HG03521 (cell line): ENCODE results near the gene TRIO.
A peak's percentile ranks its signal among the peaks of the same experiment; 100 is the strongest.
"Not testable (repeated sequence)": the region's sequence is repeated elsewhere in the genome, so short reads cannot be mapped to it uniquely, and the experiment has no call there.

ENCODE experiments used
- ATAC-seq: cut with Tn5 transposase; IDR thresholded peaks from one replicate; pipeline ENCODE4 v1.9.1; 2021; ENCODE audit warnings: mild to moderate bottlenecking, moderate library complexity; ENCODE audit not compliant: unreplicated experiment

Gene TRIO

DNA sequence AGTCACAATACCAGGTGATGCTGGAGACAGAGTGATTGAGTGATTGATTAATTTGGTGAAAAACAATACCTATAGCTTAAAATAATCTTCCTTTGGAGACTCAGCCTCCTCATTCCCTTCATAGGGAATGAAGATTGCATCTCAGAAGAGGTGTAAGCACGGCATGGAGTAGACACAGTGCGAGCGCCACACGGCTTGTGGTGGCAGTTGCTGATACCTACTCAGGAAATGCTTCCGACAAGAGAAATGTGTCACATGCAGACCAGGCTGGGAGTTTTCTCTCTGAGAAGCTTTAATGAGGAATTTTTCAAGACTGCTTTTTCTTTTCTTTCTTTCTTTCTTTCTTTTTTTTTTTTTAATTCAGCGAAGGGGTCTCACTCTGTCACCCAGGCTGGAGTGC lies 226.6 kb downstream of the TRIO start:
- ATAC-seq = no peak

DNA sequence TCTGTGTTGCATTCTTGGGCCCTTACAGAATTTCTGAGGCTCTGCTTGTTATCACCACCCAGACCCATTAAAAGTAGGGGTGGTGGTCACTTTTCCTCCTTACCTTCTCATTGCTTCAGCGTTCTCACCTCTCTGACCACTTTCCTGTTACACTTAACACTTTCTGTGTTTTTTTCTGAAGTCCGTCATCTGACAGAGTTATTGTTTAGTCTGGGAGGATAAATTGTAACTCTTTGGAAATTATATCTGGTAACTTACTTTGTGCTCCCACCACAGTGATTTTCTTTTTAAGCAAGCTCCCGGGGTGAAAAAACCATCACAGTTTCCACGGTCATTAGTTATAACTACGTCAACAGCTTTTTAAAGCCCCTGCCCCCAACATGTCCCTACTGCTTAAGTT lies 227.2 kb downstream of the TRIO start:
- no peak for ATAC-seq

DNA sequence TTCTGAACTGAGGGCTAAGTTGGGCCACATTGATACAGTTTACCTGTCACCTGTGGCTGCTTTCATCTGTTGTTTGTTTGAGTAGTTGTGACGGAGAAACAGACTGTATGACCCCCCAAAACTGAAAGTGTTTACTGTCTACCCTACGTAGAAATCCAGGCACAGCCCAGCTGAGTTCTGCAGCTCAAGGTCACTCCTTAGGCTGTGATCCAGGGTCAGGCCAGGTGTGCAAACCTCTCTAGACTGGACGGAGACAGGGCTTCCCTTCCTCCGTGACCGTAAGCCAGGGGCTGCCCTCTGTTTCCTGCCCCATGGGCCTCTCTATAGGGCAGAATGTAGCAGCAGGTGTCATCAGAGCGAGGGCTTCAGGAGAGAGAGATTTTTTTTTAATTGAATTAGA lies 230.5 kb downstream of the TRIO start:
- no peak for ATAC-seq

DNA sequence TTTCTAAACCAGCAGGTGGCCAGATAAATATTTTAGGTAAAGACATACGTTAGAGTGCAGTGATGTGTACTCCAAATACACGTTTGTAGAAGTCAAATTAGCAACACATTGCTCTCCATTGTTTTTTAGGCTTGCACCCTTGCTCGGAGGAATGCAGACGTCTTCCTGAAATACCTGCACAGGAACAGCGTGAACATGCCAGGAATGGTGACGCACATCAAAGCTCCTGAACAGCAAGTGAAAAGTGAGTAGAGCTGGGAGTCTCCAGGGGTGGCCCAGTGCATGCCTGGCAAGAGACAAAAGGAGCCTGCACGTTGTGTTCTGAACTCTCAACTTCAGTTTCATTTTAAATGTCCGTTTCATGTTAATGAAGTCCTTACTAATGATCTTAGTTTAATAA lies 231.0 kb downstream of the TRIO start:
- ATAC-seq = no peak

DNA sequence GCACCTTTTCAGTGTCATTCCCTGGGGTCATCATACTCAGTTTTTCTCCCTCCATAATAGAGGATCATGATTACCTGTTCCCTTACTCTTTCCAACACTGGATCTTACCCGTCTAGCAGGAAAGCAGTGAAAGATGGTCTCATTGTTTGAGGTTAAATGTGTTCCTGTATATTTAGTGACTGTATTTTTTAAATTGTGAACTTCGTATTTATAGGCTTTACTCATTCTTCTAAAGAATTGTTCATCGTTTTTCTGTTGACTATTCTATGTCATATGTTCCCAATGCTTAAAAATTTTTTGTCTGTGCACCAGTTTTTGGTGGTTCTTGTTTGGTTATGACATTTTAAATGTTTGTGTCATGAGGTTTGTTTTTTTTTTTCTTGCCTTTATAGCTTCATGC lies 233.6 kb downstream of the TRIO start:
- ATAC-seq = no peak

DNA sequence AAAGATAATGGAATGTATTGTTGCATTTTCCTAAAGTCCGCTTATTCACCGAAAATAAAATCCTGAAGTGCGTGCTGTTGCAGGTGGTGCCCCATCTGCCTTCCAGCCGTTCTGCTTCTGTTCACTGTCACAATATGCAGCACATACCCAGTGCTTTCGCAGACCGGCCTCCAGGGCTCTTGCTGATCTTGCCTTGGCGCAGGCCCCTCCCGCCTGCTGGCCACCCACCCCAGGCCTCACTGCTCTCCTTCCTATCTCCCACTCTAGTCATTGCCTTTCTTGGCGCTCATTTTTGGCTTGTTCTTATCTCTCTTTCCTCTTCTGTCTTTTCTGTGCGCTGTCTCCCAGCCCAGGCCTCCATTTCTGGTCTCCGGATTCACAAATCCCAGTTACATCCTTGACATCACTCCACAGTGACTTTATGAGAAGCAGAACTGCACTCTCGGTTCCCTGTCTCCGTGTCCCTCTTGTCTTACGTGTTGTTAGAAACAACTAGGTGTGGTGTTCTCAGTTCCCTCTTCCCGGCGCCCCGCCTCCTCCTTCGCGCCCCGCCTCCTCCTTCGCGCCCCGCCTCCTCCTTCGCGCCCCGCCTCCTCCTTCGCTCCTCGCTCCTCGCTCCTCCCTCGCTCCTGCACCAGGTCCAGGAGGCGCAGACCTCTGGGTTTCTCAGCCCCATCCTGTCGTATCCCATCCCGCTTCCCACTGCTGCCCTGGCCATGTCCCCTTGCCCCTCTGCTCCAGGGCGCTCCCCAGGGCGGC lies 236.8 kb downstream of the TRIO start:
- peak; percentile 53 for ATAC-seq

DNA sequence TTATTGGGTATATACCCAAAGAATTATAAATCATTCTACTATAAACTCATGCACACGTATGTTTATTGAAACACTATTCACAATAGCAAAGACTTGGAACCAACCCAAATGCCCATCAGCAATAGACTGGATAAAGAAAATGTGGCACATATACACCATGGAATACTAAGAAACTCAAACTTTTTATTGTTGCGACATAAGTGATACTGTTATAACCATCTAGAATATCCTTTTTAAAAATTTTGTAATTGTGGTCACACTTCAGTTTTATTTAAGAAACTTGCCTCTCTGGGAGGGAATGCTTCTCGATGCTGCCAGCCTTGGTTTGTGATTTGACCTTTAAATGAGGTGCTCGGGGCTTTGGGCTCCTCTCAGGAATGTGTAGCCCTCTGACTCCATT lies 237.6 kb downstream of the TRIO start:
- no peak for ATAC-seq

DNA sequence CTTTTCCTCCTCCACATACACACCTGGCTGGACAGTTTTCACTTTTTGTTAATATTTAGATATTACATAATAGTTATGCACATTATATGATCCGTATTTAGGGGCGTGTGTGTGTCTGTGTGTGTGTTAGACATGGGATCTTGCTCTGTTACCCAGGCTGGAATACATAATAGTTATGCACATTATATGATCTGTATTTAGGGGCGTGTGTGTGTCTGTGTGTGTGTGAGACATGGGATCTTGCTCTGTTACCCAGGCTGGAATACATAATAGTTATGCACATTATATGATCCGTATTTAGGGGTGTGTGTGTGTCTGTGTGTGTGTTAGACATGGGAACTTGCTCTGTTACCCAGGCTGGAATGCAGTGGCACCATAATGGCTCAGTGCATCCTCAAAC lies 239.5 kb downstream of the TRIO start:
- no peak for ATAC-seq

DNA sequence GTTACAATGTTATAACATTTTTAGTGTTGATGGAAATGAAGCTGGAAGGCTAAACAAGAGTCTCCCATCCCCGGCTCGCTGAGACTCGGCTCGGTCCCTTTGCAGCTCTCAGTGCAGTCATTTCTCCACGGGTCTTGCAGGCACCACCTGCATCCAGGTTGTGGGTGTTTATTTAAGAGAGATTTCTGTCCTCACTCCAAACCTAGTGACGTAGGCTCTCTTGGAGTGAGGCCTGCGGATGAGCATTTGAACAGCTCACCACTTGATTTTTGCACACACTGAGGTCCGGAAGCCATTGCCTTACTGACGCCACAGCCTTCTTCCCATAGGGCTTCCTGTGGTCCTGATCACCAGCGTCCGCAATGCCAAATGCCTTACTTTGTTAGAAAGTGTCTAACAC lies 240.8 kb downstream of the TRIO start:
- ATAC-seq = no peak

DNA sequence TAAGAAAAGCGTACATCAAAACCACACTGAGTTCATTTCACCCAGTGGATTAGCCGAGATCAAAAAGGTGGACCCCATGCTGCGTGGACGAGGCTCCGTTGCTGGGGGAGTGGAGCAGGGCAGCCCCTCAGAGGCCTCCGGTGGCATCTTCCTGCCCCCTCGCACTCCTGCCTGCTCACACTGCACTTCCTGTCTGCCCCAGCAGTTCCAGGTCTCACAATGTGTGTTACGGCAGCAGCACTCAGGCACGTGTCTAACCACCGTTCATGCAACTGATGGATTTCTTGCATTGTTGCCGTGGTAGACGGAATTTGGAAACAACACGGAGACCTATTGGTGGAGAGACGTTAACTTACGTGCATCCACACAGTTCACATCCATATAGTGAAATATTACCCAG lies 241.9 kb downstream of the TRIO start:
- no peak for ATAC-seq

DNA sequence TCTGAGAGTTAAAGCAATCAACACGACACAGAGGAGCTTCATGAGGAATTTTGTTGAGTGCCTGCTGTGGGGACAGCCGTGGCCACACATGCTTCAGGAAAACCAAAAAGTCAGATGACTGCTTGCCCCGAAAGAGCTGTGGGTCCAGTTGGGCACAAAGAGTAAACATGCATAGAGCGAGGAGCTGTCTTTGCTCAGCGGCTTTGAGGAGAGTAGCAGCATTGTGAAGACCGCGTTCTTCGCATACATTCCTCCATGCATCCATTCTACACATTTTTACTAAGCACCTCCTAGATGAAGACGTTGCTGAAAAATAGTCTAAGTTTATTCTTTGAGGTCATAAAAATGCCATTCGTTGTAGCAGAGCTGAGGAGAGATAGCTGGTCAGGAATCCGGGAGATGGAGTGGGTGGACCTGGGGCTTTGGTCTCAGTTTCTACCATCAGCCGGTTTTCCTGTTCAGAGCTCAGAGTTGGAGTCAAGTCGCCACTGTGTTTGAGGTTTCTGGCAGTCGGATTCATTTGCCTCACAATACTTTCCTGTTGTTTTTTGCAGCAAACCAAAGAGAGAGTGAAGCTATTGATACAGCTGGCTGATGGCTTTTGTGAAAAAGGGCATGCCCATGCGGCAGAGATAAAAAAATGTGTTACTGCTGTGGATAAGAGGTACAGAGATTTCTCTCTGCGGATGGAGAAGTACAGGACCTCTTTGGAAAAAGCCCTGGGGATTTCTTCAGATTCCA lies 243.9 kb downstream of the TRIO start:
- no peak for ATAC-seq

DNA sequence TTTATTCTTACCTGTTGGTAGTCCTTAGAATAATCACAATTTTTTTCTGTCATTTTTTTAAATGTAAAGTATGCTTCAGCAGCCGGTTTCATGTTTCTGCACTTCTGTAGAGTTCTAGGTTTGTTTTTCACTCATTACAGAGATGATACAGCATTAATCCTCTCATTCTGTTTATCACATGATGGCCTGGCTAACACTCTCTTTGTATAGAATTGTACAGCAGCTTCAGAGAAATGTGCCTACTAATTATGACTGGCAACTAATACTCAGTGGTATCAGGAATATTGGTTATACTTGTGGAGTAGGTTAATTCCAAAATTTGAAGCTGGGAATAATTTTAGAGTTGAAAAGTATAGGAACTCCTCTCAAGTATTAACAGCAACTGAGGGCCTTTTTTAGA lies 245.6 kb downstream of the TRIO start:
- no peak for ATAC-seq

DNA sequence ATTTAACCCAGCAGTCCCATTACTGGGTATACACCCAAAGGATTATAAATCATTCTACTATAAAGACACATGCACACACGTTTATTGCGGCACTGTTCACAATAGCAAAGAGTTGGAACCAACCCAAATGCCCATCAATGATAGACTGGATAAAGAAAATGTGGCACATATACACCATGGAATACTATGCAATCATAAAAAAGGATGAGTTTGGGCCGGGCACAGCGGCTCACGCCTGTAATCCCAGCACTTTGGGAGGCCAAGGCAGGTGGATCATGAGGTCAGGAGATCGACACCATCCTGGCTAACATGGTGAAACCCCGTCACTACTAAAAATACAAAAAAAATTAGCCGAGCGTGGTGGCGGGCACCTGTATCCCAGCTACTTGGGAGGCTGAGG lies 249.4 kb downstream of the TRIO start:
- ATAC-seq = not testable (repeated sequence)

DNA sequence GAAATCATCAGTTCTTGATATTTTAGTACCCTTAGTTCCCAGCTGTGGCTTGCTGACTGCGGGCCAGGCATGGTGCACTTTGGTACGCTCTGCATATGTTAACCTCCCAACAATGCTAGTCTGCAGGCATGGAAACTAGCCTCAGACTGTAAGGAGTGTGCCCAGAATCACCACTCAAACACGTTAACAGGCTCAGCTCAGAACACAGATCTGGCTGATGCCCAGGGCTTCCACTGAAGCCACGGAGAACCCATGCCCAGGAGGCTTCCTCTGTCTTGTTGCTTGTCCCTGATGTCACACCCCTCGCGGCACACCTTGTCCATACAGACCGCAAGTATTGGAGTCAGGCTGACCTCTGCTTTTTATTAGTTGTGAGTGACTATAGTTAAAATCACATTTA lies 251.2 kb downstream of the TRIO start:
- ATAC-seq = no peak

DNA sequence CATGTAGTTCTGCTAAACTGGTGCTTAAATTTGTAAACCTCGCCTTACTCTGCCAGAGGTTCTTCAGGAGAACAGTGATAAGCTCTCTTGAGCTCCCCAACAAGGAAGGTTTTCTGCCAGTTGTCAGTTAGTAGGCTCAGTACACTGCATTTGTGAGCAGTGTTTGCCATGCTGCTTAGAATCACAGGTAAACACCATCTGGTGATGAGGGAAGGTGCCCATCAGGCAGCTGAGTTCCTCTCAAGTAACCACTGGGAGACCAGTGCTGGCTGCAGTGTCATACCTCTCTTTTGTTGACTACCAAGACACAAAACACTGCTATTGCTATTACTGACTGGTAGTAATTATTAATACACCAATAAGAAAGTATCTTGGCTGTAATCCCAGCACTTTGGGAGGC lies 252.3 kb downstream of the TRIO start:
- no peak for ATAC-seq

DNA sequence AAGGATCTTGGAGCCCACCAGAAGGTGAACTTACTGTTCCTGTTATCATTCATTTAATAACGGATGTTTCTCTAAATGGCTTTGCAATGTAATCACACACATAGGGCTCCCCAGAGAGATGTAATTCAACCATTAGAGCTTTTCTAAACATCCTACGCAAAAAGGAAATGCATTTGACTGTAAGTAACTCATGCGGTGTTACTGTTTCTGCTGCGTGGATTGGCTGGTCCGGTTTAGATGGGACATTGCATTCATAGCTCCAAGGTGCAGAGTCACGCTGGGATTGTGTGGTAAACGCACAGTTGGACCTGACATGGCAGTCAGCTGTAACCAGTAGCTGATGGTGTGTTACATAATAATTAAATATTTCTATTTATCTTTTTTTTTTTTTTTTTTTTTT lies 252.9 kb downstream of the TRIO start:
- ATAC-seq = no peak

DNA sequence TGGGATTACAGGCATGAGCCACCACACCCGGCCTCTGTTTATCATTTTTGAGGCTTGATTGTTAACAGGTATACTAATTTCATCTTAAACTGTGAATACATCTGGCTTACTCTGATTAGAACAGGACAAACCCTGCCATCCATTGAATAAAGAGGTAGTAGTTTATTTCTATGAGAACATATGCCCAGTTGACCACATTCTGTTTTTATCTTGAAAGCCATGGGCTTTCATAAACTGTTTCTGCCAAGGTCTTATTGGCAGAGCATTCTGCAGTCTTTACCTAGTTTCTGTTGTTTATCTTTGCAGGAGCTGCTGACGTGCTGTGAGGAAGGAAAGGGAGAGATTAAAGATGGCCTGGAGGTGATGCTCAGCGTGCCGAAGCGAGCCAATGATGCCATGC lies 253.6 kb downstream of the TRIO start:
- no peak for ATAC-seq

DNA sequence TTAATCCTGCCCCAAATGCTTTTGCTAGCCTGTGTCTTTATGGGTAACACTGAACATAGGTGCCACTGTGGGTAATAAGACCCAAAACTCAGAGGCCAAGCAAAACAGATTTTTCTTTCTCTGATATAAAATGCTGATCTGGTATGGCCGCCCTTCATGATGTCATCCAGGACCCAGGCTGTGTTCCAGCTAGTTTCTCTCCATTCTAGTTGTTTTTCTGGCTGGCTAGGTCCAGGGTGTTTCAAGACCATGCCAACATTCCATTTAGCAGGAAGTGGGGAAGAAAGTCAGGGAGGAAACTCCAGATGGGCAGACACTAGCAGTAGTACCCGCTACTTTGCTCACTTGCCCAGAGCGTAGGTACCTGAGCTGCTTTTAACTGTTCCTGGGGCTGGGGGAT lies 254.6 kb downstream of the TRIO start:
- no peak for ATAC-seq

DNA sequence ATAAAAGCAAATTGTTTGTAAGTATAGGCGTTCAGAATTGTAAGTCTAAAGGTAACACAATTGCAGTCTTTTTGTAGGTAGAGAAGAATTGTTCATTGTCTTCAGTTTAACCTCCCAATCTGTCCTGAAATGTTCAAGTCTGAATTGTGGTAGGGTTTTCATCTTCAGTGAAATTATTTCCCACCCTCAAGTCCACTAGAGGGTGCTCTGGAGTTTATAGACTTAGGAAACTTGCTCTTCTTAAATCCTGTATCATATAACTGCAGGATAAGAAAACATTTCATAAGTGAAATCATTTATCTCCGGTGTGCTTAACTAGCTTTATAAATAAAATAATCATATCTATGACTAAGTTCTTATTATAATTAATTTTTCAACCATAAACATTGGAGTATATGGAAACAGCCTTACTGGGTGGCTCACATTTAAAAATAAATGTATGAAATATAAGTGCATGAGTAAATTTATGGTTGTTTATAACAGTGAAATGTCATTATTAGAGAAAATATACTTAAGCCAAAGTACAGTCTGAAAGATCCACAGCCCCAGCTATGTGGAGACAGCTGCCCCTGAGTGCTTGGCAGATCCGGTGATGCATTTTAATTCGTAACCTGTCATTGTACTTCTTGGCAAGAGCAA lies 256.0 kb downstream of the TRIO start:
- no peak for ATAC-seq

DNA sequence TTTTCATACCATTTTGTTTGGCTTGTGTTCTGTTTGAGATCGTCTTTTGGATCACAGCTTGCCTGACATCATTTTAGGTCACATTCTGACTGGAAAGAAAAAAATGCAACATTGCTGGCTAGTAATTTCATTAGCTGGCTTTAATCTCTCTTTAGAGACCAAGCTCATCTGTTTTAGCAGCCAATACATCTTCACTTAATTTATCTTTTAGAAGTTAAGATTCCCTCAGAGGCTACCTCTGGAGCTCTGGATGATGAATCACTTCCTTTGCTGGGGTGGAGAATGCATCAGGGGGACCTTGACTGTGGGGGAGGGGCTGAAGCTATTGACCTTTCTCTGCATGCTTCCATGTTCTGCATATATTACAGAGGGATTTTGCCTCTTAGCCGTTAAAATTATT lies 256.9 kb downstream of the TRIO start:
- no peak for ATAC-seq

DNA sequence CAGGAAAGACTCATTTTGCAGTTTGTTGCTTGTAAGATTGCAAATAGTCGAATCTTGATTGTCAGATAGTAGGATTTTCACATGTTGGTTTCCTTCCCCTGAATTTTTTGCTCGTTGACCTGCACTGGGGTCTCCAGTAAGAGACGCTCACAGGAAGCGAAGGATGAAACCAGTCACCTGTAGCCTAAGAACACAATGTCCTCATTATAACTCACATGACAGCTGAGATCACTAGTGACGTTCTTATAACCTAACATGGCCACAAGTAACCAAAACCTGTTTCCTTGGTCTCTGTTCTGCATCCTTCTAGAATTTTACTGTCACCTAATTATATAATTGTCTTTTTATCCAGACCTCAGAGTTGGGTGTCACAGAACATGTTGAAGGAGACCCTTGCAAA lies 257.5 kb downstream of the TRIO start:
- ATAC-seq = no peak

DNA sequence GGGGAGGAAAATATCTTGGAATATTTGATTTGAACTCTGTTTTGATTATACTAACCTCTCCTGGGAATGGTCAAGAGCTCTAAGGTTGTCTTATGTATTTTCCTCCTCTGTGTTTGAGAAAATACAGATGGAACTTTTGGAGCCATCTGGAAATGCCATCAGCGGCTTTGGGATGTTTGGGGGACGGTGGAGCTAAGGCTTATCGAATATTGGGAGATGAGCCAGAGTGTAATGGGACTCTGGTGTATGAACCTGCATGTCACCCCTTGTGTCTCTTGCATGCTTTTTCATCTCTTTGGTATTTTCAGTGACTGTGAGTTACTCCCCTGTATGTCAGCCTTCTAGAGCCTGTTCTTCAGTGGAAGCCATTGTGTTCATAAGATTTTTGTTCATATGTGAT lies 258.5 kb downstream of the TRIO start:
- no peak for ATAC-seq
